IMR-90 (cell line): Measurements from ENCODE around the gene CRISPLD2. TPM values are rescaled to one million over a fixed set of nuclear protein-coding genes. Genes with fewer than 3 reads are reported as not detected.

Experiments used
- ATAC-seq: fragments of 200-7000 bp; cut with Tn5 transposase; 2 replicates; pipeline ENCODE4 v1.9.1; 2020; ENCODE audit warnings: low read depth, mild to moderate bottlenecking, moderate library complexity
- BruUV-seq: library from RNA; stranded (reverse); fragments of 400-500 nt; replicated peaks from 2 replicates; lab custom pipeline; 2021; lab: Mats Ljungman, UMichigan
- CTCF ChIA-PET: fragments of 300-600 bp; formaldehyde crosslinking; extraction: SDS; loops from one replicate; lab custom pipeline; 2021; ENCODE audit warnings: antibody characterized with exemption; lab: Yijun Ruan, JAX
- POLR2A ChIA-PET: fragments of 300-600 bp; sonication (Branson Sonifier 250); formaldehyde crosslinking; loops from one replicate; lab custom pipeline; 2022; ENCODE audit warnings: antibody characterized with exemption; ENCODE audit not compliant: unreplicated experiment; lab: Charles Lee
- DNase-seq: peaks from one replicate; pipeline ENCODE4 v3.0.0; 2013
- H2AFZ ChIP-seq: replicated peaks from 2 replicates; pipeline ENCODE3; 2013; ENCODE audit warnings: low read length, mild to moderate bottlenecking; ENCODE audit not compliant: poor library complexity
- H2AK5ac ChIP-seq: 2 replicates; pipeline ENCODE4 v1.6.1; 2013; ENCODE audit warnings: low read depth, low read length, inconsistent platforms
- H2AK9ac ChIP-seq: replicated peaks from 2 replicates; pipeline ENCODE3; 2013; ENCODE audit warnings: mild to moderate bottlenecking, low read depth, low read length, moderate library complexity; ENCODE audit not compliant: poor library complexity
- H2BK120ac ChIP-seq: 2 replicates; pipeline ENCODE4 v1.6.1; 2013; ENCODE audit warnings: low read depth, low read length, inconsistent platforms
- H2BK15ac ChIP-seq: 3 replicates; pipeline ENCODE4 v1.6.1; 2013; ENCODE audit warnings: low read depth, low read length, inconsistent platforms
- H2BK20ac ChIP-seq: 2 replicates; pipeline ENCODE4 v1.6.1; 2013; ENCODE audit warnings: low read depth, mild to moderate bottlenecking, inconsistent platforms, low read length, moderate library complexity
- H2BK5ac ChIP-seq: 2 replicates; pipeline ENCODE4 v1.6.1; 2013; ENCODE audit warnings: mild to moderate bottlenecking, low read depth, low read length, inconsistent platforms; ENCODE audit not compliant: poor library complexity, severe bottlenecking
- H3K14ac ChIP-seq: replicated peaks from 2 replicates; pipeline ENCODE4 v1.6.1; 2013; ENCODE audit warnings: low read depth, low read length, inconsistent platforms
- H3K18ac ChIP-seq: 2 replicates; pipeline ENCODE4 v1.6.1; 2013; ENCODE audit warnings: low read depth, low read length, control low read depth
- H3K23ac ChIP-seq: 2 replicates; pipeline ENCODE4 v1.6.1; 2013; ENCODE audit warnings: low read depth, low read length, inconsistent platforms
- H3K27ac ChIP-seq: 2 replicates; pipeline ENCODE4 v1.5.1; 2013; ENCODE audit warnings: mild to moderate bottlenecking, control low read depth, low read length; ENCODE audit not compliant: insufficient read depth
- H3K27me3 ChIP-seq: 2 replicates; pipeline ENCODE4 v1.6.1; 2013; ENCODE audit warnings: low read length; ENCODE audit not compliant: control insufficient read depth, insufficient read depth
- H3K36me3 ChIP-seq: 2 replicates; pipeline ENCODE4 v1.6.1; 2013; ENCODE audit warnings: low read length, mixed read lengths; ENCODE audit not compliant: control insufficient read depth, insufficient read depth
- H3K4ac ChIP-seq: 2 replicates; pipeline ENCODE4 v1.6.1; 2013; ENCODE audit warnings: low read depth, low read length, inconsistent platforms
- H3K4me1 ChIP-seq: 2 replicates; pipeline ENCODE4 v1.6.1; 2013; ENCODE audit warnings: low read length, mixed read lengths; ENCODE audit not compliant: control insufficient read depth, insufficient read depth
- H3K4me2 ChIP-seq: 2 replicates; pipeline ENCODE4 v1.6.1; 2013; ENCODE audit warnings: low read depth, mild to moderate bottlenecking, control low read depth, low read length, moderate library complexity
- H3K4me3 ChIP-seq: 2 replicates; pipeline ENCODE4 v1.5.1; 2013; ENCODE audit warnings: low read depth, mild to moderate bottlenecking, control low read depth, low read length, moderate library complexity; ENCODE audit not compliant: insufficient read depth
- H3K56ac ChIP-seq: 2 replicates; pipeline ENCODE4 v1.6.1; 2013; ENCODE audit warnings: low read length, inconsistent platforms; ENCODE audit not compliant: insufficient read depth; ENCODE audit errors: extremely low read depth
- H3K79me1 ChIP-seq, 2 experiments: 2 replicates each; pipeline ENCODE4 v1.6.1; 2013; ENCODE audit warnings: low read length in 2 of 2, inconsistent platforms in 1 of 2, low read depth in 1 of 2
- H3K9ac ChIP-seq: 2 replicates; pipeline ENCODE4 v1.6.1; 2013; ENCODE audit warnings: low read depth, low read length, control low read depth
- H3K9me1 ChIP-seq: 2 replicates; pipeline ENCODE4 v1.6.1; 2013; ENCODE audit warnings: low read length, inconsistent platforms; ENCODE audit not compliant: insufficient read depth
- H3K9me3 ChIP-seq: 2 replicates; pipeline ENCODE4 v1.6.1; 2013; ENCODE audit warnings: low read length; ENCODE audit not compliant: control insufficient read depth, insufficient read depth
- H4K20me1 ChIP-seq: 2 replicates; pipeline ENCODE4 v1.6.1; 2013; ENCODE audit warnings: low read length, inconsistent platforms; ENCODE audit not compliant: insufficient read depth
- H4K5ac ChIP-seq: 2 replicates; pipeline ENCODE4 v1.6.1; 2013; ENCODE audit warnings: mild to moderate bottlenecking, low read depth, low read length, control low read depth
- H4K8ac ChIP-seq, 2 experiments: 2 replicates each; pipeline ENCODE4 v1.6.1; 2013; ENCODE audit warnings: low read depth in 2 of 2, low read length in 2 of 2, control low read depth in 1 of 2, inconsistent platforms in 1 of 2
- H4K91ac ChIP-seq: 2 replicates; pipeline ENCODE4 v1.6.1; 2013; ENCODE audit warnings: low read depth, low read length, inconsistent platforms; ENCODE audit not compliant: insufficient read depth
- CEBPB ChIP-seq: IDR thresholded peaks from 2 replicates; pipeline ENCODE4 v1.6.1; 2012; ENCODE audit warnings: low read depth, low read length, improper control_type of control experiment
- MAFK ChIP-seq: IDR thresholded peaks from 2 replicates; pipeline ENCODE4 v1.6.1; 2012; ENCODE audit warnings: low read depth, low read length, improper control_type of control experiment
- MAZ ChIP-seq: IDR thresholded peaks from 2 replicates; pipeline ENCODE4 v1.6.1; 2012; ENCODE audit warnings: low read depth, mild to moderate bottlenecking, low read length, improper control_type of control experiment, moderate library complexity, borderline replicate concordance
- RAD21 ChIP-seq: IDR thresholded peaks from 2 replicates; pipeline ENCODE4 v1.6.1; 2012; ENCODE audit warnings: low read length, improper control_type of control experiment
- RCOR1 ChIP-seq: IDR thresholded peaks from 2 replicates; pipeline ENCODE4 v1.6.1; 2012; ENCODE audit warnings: mild to moderate bottlenecking, low read length, improper control_type of control experiment; ENCODE audit not compliant: insufficient replicate concordance
- SMC3 ChIP-seq: fragments of 150-350 bp; IDR thresholded peaks from 2 replicates; pipeline ENCODE4 v1.6.1; 2016; ENCODE audit warnings: low read depth, mild to moderate bottlenecking, antibody characterized with exemption, low read length, moderate library complexity
- WGBS, 2 experiments: methylation state at CpG; one replicate each; pipeline versions ENCODE4 v1.1.5 to v1.1.7; 2013; ENCODE audit warnings: missing lambda C conversion rate in 2 of 2; ENCODE audit not compliant: insufficient read length in 1 of 2; ENCODE audit errors: extremely low coverage in 2 of 2; 5-methylcytosine and 5-hydroxymethylcytosine counted together
- dilution Hi-C: fragments of 300-500 bp; cut with HindIII; formaldehyde crosslinking; loops from one replicate; pipeline ENCODE4 v1.14.3; 2018; ENCODE audit warnings: low sequenced_read_pairs; ENCODE audit not compliant: unreplicated experiment
- in situ Hi-C: fragments of 300-500 bp; cut with MboI; formaldehyde crosslinking; loops from 3 replicates; pipeline ENCODE4 v1.14.3; 2019; ENCODE audit warnings: low sequenced_read_pairs, inconsistent platforms, mixed read lengths
- intact Hi-C: fragments of 100-400 bp; cut with micrococcal nuclease; formaldehyde crosslinking; loops from 2 replicates; pipeline ENCODE4 v1.10.0; 2022
- polyA plus RNA-seq, 3 experiments: library from polyadenylated mRNA; depleted of rRNA; stranded (reverse); fragments of >200 nt; gene quantifications; 2 replicates each; pipeline ENCODE4 v1.2.3, GENCODE V29; 2012; ENCODE audit warnings: low replicate concordance in 1 of 3
- total RNA-seq: library from RNA; depleted of rRNA; stranded (reverse); fragments of >200 nt; gene quantifications from 2 replicates; pipeline ENCODE4 v1.2.3, GENCODE V29; 2012
- TF ChIP-seq, protein P1 (sequence below): fragments of 150-350 bp; IDR thresholded peaks from 2 replicates; pipeline ENCODE4 v1.6.1; 2016; ENCODE audit warnings: low read depth, mild to moderate bottlenecking, low read length, moderate library complexity, borderline replicate concordance
- TF ChIP-seq, protein P2 (sequence below): conservative IDR thresholded peaks from 2 replicates; pipeline ENCODE4 v1.5.1; 2012; ENCODE audit warnings: mild to moderate bottlenecking, low read depth, low read length, improper control_type of control experiment
- TF ChIP-seq, protein P3 (sequence below): fragments of 150-350 bp; IDR thresholded peaks from 2 replicates; pipeline ENCODE4 v1.6.1; 2017; ENCODE audit warnings: mild to moderate bottlenecking, antibody characterized with exemption, low read length, low read depth

Gene CRISPLD2
- total and polyA plus RNA-seq, 2 of the 4 experiments (the other 2 are of a cell fraction) = 23.1 to 37.5 TPM

DNA sequence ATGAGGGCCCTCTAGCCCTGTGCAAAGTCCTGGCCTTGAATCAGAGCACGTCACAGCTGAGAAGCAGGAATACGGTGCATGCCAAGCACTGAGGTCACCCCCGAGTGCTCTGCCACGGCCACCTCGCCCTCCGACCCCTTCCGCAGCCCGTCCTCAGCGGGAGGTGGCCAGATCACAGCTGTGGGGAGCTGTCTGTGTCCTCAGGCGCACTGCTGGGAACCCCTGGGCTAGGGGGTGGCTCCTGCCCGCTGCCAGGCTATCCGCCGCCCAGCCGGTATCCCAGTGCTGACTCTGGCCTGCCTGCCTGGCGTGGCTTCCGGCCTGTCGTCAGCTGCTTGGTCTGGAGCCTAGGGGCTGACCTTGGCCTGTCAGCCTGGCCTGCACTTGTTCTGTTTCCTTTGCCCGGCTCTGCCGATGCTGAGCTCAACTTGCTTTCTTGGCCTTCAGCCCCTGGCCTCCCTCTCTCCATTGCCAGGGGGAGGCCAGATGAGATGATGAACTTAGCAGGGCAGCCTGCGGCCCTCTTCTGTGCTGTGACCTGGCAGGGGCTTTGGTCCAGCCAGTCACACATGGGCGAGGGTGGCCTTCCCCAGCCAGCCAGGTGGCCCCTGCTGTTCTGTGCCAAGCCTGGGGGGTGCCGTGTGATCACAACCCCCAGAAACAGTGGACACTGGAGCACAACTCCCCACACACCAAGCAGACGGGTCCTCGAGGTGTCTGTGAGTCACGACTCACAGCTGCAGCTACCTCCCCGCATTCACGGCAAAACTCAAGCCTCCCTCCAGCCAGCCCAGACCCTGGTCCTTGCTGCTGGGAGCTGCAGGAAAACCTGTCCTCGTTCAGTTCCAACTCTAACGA lies 114.2 kb downstream of the CRISPLD2 start:
- TF ChIP-seq, protein P1, sequence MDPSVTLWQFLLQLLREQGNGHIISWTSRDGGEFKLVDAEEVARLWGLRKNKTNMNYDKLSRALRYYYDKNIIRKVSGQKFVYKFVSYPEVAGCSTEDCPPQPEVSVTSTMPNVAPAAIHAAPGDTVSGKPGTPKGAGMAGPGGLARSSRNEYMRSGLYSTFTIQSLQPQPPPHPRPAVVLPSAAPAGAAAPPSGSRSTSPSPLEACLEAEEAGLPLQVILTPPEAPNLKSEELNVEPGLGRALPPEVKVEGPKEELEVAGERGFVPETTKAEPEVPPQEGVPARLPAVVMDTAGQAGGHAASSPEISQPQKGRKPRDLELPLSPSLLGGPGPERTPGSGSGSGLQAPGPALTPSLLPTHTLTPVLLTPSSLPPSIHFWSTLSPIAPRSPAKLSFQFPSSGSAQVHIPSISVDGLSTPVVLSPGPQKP = no peak
- no peak for TF ChIP-seq RCOR1
- TF ChIP-seq MAZ = no peak
- TF ChIP-seq RAD21 = no peak
- TF ChIP-seq, protein P2, sequence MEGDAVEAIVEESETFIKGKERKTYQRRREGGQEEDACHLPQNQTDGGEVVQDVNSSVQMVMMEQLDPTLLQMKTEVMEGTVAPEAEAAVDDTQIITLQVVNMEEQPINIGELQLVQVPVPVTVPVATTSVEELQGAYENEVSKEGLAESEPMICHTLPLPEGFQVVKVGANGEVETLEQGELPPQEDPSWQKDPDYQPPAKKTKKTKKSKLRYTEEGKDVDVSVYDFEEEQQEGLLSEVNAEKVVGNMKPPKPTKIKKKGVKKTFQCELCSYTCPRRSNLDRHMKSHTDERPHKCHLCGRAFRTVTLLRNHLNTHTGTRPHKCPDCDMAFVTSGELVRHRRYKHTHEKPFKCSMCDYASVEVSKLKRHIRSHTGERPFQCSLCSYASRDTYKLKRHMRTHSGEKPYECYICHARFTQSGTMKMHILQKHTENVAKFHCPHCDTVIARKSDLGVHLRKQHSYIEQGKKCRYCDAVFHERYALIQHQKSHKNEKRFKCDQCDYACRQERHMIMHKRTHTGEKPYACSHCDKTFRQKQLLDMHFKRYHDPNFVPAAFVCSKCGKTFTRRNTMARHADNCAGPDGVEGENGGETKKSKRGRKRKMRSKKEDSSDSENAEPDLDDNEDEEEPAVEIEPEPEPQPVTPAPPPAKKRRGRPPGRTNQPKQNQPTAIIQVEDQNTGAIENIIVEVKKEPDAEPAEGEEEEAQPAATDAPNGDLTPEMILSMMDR = no peak
- TF ChIP-seq, protein P3, sequence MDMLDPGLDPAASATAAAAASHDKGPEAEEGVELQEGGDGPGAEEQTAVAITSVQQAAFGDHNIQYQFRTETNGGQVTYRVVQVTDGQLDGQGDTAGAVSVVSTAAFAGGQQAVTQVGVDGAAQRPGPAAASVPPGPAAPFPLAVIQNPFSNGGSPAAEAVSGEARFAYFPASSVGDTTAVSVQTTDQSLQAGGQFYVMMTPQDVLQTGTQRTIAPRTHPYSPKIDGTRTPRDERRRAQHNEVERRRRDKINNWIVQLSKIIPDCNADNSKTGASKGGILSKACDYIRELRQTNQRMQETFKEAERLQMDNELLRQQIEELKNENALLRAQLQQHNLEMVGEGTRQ = no peak
- no peak for TF ChIP-seq SMC3
- TF ChIP-seq CEBPB = no peak
- no peak for TF ChIP-seq MAFK
- ATAC-seq = no peak; the same call in 1 of the 2 replicates

More for the DNA sequence above, 114.2 kb downstream of the CRISPLD2 start:
- 79% methylated on average over 18 of the region's 29 CpGs; no CpG with 5 or more reads in 1 of the 2 experiments for WGBS, 2 experiments
- Histone ChIP-seq H3K27ac (no peak overlapping the region), H3K4me1 (no peaks in the 10 kb centered on the region), H3K14ac (no peak overlapping the region), H3K9me3 (no peaks in the 10 kb centered on the region), H2BK120ac (no peak overlapping the region), H3K36me3 (no peaks in the 10 kb centered on the region), H2BK5ac (no peak overlapping the region), H3K79me1 (no peaks in the 10 kb centered on the region), H3K4me2 (no peak overlapping the region), H2BK15ac (no peak overlapping the region), H3K23ac (no peak overlapping the region), H3K4ac (no peak overlapping the region), H3K56ac (no peak overlapping the region), H2BK20ac (no peak overlapping the region), H3K27me3 (no peaks in the 10 kb centered on the region), H4K91ac (no peak overlapping the region), H3K4me3 (no peak overlapping the region), H3K9ac (no peak overlapping the region), H4K20me1 (no peaks in the 10 kb centered on the region), H2AFZ (peak overlapping the region; percentile 47), H2AK9ac (no peak overlapping the region), H4K5ac (no peak overlapping the region), H3K18ac (no peak overlapping the region), H3K9me1 (peaks cover 3% of the 10 kb centered on the region; the same call in 1 of the 2 replicates), H2AK5ac (no peak overlapping the region), H4K8ac (no peak overlapping the region)
- ChIA-PET CTCF (interaction anchor here (1.8 kb wide), 1 partner anchor 18 kb away, joined by 6 read pairs; no protein-coding TSS in a partner anchor), POLR2A (interaction anchor here (0.6 kb wide), 1 partner anchor 55 kb away, joined by 5 read pairs; no protein-coding TSS in a partner anchor)
- BruUV-seq = no TSS peak
- in situ Hi-C loops = no loop called here
- peak; percentile 47 for DNase-seq
- dilution Hi-C loops = no loop called here
- intact Hi-C loops = no loop called here
